ENCODE measurements around the gene RAB37.

The RAB37 gene

GRCh38 chr17:74712301-74712700 is 24.8 kb upstream of the RAB37 start:
- TF ChIP-seq, protein P1, sequence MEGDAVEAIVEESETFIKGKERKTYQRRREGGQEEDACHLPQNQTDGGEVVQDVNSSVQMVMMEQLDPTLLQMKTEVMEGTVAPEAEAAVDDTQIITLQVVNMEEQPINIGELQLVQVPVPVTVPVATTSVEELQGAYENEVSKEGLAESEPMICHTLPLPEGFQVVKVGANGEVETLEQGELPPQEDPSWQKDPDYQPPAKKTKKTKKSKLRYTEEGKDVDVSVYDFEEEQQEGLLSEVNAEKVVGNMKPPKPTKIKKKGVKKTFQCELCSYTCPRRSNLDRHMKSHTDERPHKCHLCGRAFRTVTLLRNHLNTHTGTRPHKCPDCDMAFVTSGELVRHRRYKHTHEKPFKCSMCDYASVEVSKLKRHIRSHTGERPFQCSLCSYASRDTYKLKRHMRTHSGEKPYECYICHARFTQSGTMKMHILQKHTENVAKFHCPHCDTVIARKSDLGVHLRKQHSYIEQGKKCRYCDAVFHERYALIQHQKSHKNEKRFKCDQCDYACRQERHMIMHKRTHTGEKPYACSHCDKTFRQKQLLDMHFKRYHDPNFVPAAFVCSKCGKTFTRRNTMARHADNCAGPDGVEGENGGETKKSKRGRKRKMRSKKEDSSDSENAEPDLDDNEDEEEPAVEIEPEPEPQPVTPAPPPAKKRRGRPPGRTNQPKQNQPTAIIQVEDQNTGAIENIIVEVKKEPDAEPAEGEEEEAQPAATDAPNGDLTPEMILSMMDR (IDR thresholded peaks at IDR 0.05; ENCODE audit: control insufficient read depth, extremely low read depth, insufficient read depth) = no peak
- no peak for DNase-seq (ENCODE audit: low read depth)
- no peak overlapping the region for H3K4me3 ChIP-seq (ENCODE audit: low read depth, low read length)

DNA sequence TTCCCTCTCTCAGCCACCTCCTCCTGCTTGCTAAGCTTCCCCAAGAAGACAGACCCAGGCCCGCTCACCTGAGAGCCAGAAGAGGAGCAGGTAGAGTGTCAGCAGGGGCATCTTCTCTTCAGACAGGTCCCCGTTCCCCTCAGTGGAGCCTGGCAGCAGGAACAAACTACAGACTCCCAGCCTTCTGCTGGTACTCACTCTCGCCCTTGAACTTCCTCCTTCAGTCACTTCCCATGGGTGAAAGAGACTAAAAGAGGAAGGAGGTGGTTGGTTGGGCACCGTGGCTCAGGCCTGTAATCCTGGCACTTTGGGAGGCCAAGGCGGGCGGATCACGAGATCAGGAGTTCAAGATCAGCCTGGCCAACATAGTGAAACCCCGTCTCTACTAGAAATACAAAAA is 24.3 kb upstream of the RAB37 start, which contains the start of gene CD300LF:
Gene CD300LF (minus strand): TSS at position 168 of the 400 bp plus-strand sequence. CDS start 57 bp downstream, at position 111.
- TF ChIP-seq, protein P1 (IDR thresholded peaks at IDR 0.05; ENCODE audit: control insufficient read depth, extremely low read depth, insufficient read depth) = no peak
- no peak within 1 kb of the TSS for H3K4me3 ChIP-seq (ENCODE audit: low read depth, low read length)
- no peak for DNase-seq (ENCODE audit: low read depth)

DNA sequence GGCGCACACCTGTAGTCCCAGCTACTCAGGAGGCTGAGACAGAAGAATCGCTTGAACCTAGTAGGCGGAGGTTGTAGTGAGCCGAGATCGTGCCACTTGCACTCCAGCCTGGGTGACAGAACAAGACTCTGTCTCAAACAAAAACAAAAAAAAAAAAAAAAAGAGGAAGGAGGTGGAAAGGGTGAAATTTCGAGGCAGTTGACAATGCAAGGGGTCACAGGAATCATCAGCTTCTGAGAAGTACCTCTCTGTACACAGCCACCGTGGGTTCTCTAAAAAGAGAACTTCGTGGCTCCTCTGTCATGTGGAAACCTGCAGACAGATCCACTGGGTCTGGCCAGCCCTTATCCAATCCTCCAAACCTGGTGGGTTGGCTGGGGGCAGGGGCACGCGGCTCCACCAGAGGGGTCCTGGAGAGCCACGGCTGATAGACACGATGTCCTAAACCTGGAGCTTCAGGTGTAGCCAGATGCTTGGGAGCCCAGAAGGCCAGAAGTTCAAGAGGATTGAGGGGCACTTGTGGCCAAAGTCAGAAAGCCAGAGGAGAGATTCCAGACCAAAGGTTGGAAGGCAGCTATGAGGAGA is 23.8 kb upstream of the RAB37 start:
- H3K4me3 ChIP-seq (ENCODE audit: low read depth, low read length) = no peak overlapping the region
- TF ChIP-seq, protein P1 (IDR thresholded peaks at IDR 0.05; ENCODE audit: control insufficient read depth, extremely low read depth, insufficient read depth) = no peak
- DNase-seq (ENCODE audit: low read depth) = no peak

- TF ChIP-seq, protein P1 (IDR thresholded peaks at IDR 0.05; ENCODE audit: control insufficient read depth, extremely low read depth, insufficient read depth) = no peak
- no peak for DNase-seq (ENCODE audit: low read depth)
- H3K4me3 ChIP-seq (ENCODE audit: low read depth, low read length) = no peak overlapping the region
These were observed 21.9 kb upstream of the RAB37 start for GRCh38 chr17:74715144-74715543.

DNA sequence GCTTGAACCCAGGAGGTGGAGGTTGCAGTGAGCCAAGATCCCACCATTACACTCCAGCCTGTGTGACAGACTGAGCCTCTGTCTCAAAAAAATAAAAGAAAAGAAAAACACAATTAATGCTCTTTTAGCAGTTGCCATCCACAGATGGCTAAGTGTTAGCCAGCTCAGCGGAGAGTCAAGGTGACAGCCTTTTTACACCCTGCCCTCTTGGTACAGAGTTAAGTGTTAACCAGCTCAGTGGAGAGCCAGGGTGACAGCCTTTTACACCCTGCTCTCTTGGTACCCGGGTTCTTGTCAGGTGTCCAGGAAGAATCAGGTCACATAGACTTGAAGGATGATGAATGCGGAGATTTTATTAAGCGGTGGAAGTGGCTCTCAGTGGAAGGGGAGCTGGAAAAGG is 16.6 kb upstream of the RAB37 start:
- TF ChIP-seq, protein P1 (IDR thresholded peaks at IDR 0.05; ENCODE audit: control insufficient read depth, extremely low read depth, insufficient read depth) = no peak
- H3K4me3 ChIP-seq (ENCODE audit: low read depth, low read length) = no peak overlapping the region
- no peak for DNase-seq (ENCODE audit: low read depth)

- no peak for DNase-seq (ENCODE audit: low read depth)
- TF ChIP-seq, protein P1 (IDR thresholded peaks at IDR 0.05; ENCODE audit: control insufficient read depth, extremely low read depth, insufficient read depth) = no peak
These were observed 14.3 kb upstream of the RAB37 start for GRCh38 chr17:74722782-74723181.

GRCh38 chr17:74723891-74724290 is 13.2 kb upstream of the RAB37 start:
- TF ChIP-seq, protein P1 (IDR thresholded peaks at IDR 0.05; ENCODE audit: control insufficient read depth, extremely low read depth, insufficient read depth) = no peak
- H3K4me3 ChIP-seq (ENCODE audit: low read depth, low read length) = no peak overlapping the region
- no peak for DNase-seq (ENCODE audit: low read depth)

More at GRCh38 chr17:74722782-74723181, 14.3 kb upstream of the RAB37 start:
- no peak overlapping the region for H3K4me3 ChIP-seq (ENCODE audit: low read depth, low read length)

Measured in LNCaP clone FGC (cell line).